T-cell (primary cell): ENCODE results near the gene STXBP5. TPM values are rescaled to one million over a fixed set of nuclear protein-coding genes. Genes with fewer than 3 reads are reported as not detected.

ENCODE experiments used
- ATAC-seq, 4 experiments: fragments of 200-7000 bp in 3 of 4; fragments of 150-1000 bp in 1 of 4; cut with Tn5 transposase; replicated peaks in 1 of 4; 1 replicate in 3 of 4; 2 replicates in 1 of 4; pipeline ENCODE4 v1.10.0; 2021; ENCODE audit warnings: moderate library complexity in 3 of 4, mild to moderate bottlenecking in 2 of 4, moderate number of reproducible peaks in 1 of 4
- CTCF ChIA-PET, 2 donors: fragments of 300-600 bp; sonication (Branson Sonifier 250); formaldehyde crosslinking; loops; one replicate each; lab custom pipeline; 2022; ENCODE audit warnings: antibody characterized with exemption in 2 of 2; lab: Charles Lee
- POLR2A ChIA-PET, 2 donors: fragments of 300-600 bp; sonication (Branson Sonifier 250); formaldehyde crosslinking; loops; one replicate each; lab custom pipeline; 2022; ENCODE audit warnings: antibody characterized with exemption in 2 of 2; lab: Charles Lee
- DNase-seq, 35 experiments: peaks; one replicate each; pipeline versions ENCODE4 v3.0.0 to v3.0.0-alpha.2; 2013 to 2023
- H3K27ac ChIP-seq: one replicate; pipeline ENCODE4 v1.5.1; 2013; ENCODE audit warnings: low read length
- H3K27me3 ChIP-seq, 2 experiments: replicated peaks in 1 of 2; 1 replicate in 1 of 2; 2 replicates in 1 of 2; pipeline versions ENCODE4 v1.6.1 to v1.7.0; 2013; ENCODE audit warnings: low read length in 1 of 2, mixed read lengths in 1 of 2; ENCODE audit not compliant: control insufficient read depth in 2 of 2, insufficient read depth in 2 of 2; ENCODE audit errors: extremely low read depth in 1 of 2
- H3K36me3 ChIP-seq, 2 donors: 1 replicate in 1 of 2; 2 replicates in 1 of 2; pipeline versions ENCODE4 v1.6.1 to v1.7.0; 2013; ENCODE audit warnings: low read length in 1 of 2; ENCODE audit not compliant: control insufficient read depth in 2 of 2, insufficient read depth in 1 of 2; ENCODE audit errors: extremely low read depth in 1 of 2
- H3K4me1 ChIP-seq, 2 experiments: 1 replicate in 1 of 2; 2 replicates in 1 of 2; pipeline versions ENCODE4 v1.6.1 to v1.7.0; 2013; ENCODE audit warnings: low read length in 2 of 2, mixed read lengths in 1 of 2; ENCODE audit not compliant: insufficient read depth in 2 of 2, control insufficient read depth in 1 of 2; ENCODE audit errors: extremely low read depth in 1 of 2
- H3K4me3 ChIP-seq, 2 donors: 1 replicate in 1 of 2; 2 replicates in 1 of 2; pipeline versions ENCODE4 v1.5.1 to v1.7.0; 2013; ENCODE audit warnings: mild to moderate bottlenecking in 2 of 2, low read length in 1 of 2, moderate library complexity in 1 of 2; ENCODE audit not compliant: control insufficient read depth in 1 of 2; ENCODE audit errors: extremely low read depth in 1 of 2
- H3K9me3 ChIP-seq: 2 replicates; pipeline ENCODE4 v1.7.0; 2013
- H3K27ac Mint-ChIP-seq, 2 donors: one replicate each; pipeline ENCODE4 v1.8.0; 2020 to 2021; ENCODE audit warnings: mild to moderate bottlenecking in 2 of 2, mixed read lengths in 2 of 2
- H3K27me3 Mint-ChIP-seq, 2 donors: one replicate each; pipeline ENCODE4 v1.8.0; 2021 to 2022; ENCODE audit warnings: mixed read lengths in 2 of 2
- H3K36me3 Mint-ChIP-seq: one replicate; pipeline ENCODE4 v1.8.0; 2021; ENCODE audit warnings: mixed read lengths
- H3K4me1 Mint-ChIP-seq, 3 donors: one replicate each; pipeline ENCODE4 v1.8.0; 2020 to 2022; ENCODE audit warnings: mixed read lengths in 3 of 3, mild to moderate bottlenecking in 1 of 3
- H3K4me3 Mint-ChIP-seq, 3 donors: one replicate each; pipeline ENCODE4 v1.8.0; 2020 to 2022; ENCODE audit warnings: mild to moderate bottlenecking in 3 of 3, mixed read lengths in 3 of 3, moderate library complexity in 3 of 3
- H3K9me3 Mint-ChIP-seq, 3 donors: one replicate each; pipeline ENCODE4 v1.8.0; 2020 to 2022; ENCODE audit warnings: mixed read lengths in 3 of 3
- WGBS: methylation state at CpG from one replicate; pipeline ENCODE4 v1.1.5; 2013; ENCODE audit warnings: missing lambda C conversion rate; ENCODE audit not compliant: insufficient coverage; 5-methylcytosine and 5-hydroxymethylcytosine counted together
- total RNA-seq, 35 experiments: library from RNA in 6 of 35; stranded (reverse) in 6 of 35; fragments of 120-200 nt in 1 of 35; gene quantifications; one replicate each; pipeline versions ENCODE4 v1.2.1 to v1.2.4 and lab custom pipeline; 2013 to 2026

Gene STXBP5
- total RNA-seq, 5 donors from 2014 or later (not counting 1 experiment from before 2014, with no cell fraction given): 24.1 to 35.4 (median 27.8) TPM

DNA sequence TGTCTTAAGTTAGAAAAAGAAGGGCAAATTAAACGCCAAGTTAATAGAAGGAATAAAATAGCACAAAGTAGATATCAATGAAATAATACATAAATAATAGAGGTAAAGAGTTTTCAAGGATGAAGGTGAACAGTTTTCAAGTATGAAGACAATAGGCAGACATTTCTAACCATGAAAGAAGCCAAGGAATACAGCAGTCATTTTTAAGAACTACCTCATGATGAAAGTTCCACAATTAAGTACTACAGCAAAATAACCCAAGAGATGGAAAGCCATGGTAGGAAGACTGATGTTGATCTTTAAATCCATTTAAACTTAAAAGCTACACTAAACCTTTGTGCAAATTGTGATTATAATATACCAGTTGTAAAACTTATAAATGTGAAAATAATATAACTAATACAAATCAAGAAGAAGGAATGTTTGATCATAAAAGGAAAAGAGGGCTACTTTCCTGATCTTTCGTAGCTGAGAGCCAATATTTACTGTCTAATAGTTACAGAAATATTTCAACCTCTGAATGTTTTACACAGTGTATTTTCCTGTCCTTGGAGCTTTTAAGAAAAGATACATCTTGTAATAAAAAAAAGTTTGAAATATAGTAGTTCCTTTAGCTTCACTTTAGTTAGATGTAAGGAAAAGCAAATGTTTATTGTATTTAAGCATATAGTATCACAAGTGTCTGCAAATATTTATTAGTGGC, 143.1 kb downstream of the STXBP5 start:
- ATAC-seq (no peak), DNase-seq (no peak)
- CTCF ChIA-PET: interaction anchor here in 1 of 2 donors (0.8 kb wide), 1 partner anchor 45 kb away, joined by 3 read pairs; no protein-coding TSS in a partner anchor
- Mint-ChIP-seq H3K4me1 (no peaks in the 10 kb centered on the region), H3K4me3 (no peak overlapping the region), H3K27me3 (no peaks in the 10 kb centered on the region), H3K9me3 (no peaks in the 10 kb centered on the region), H3K27ac (no peak overlapping the region), H3K36me3 (peaks cover 37% of the 10 kb centered on the region)
- H3K27ac ChIP-seq: no peak overlapping the region
- H3K27me3 ChIP-seq: no peaks in the 10 kb centered on the region
- no CpG with 5 or more reads among the region's 2 CpGs for WGBS
- peaks cover 0 to 7% of the 10 kb centered on the region in 2 donors for H3K36me3 ChIP-seq
- no peak overlapping the region for H3K4me3 ChIP-seq
- no peaks in the 10 kb centered on the region for H3K4me1 ChIP-seq
- no peaks in the 10 kb centered on the region for H3K9me3 ChIP-seq
- POLR2A ChIA-PET: interaction anchor here in 1 of 2 donors (1.1 kb wide), 1 partner anchor 10 kb away, joined by 5 read pairs; no protein-coding TSS in a partner anchor

DNA sequence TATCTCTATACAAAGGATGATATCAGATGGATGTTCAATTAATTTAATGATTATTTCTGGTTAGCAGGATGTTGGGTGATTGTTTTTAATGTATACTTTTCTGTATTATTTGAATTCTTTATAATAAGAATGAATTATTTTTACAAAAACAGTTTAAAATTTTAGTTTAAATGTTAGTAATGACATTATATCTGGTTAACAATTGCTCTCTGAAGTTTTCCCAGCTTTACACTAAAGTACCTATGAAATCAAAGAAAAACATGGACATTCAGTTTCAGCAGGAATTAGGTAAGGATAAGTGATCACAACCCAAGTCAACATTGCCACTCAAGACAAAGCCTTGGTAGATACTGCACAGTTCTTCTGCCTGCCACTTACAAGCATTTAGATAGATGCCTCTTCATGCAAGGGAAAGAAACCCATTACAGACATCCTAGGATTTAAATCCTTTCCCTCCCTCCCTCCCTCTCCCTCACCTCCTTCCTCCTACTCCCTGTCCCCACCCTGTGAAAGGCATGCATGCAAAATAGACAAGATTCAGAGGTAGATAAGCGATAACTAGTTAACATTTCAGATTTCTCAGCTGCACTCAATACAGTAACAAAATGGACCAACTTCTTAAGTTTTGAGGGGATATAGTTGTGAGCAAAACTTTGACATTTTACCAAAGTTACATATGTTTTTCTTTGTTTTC, 143.8 kb downstream of the STXBP5 start:
- POLR2A ChIA-PET: interaction anchor here in 1 of 2 donors (1.1 kb wide), 1 partner anchor 10 kb away, joined by 5 read pairs; no protein-coding TSS in a partner anchor
- Mint-ChIP-seq H3K27ac (no peak overlapping the region), H3K27me3 (no peaks in the 10 kb centered on the region), H3K36me3 (peaks cover 37% of the 10 kb centered on the region), H3K4me3 (no peak overlapping the region), H3K4me1 (no peaks in the 10 kb centered on the region), H3K9me3 (no peaks in the 10 kb centered on the region)
- CTCF ChIA-PET: interaction anchor here in 1 of 2 donors (0.8 kb wide), 1 partner anchor 44 kb away, joined by 3 read pairs; no protein-coding TSS in a partner anchor
- H3K4me3 ChIP-seq: no peak overlapping the region
- no peak for ATAC-seq
- H3K36me3 ChIP-seq: peaks cover 0 to 7% of the 10 kb centered on the region in 2 donors
- no CpG with 5 or more reads among the region's 1 CpG for WGBS
- H3K27me3 ChIP-seq: no peaks in the 10 kb centered on the region
- DNase-seq: no peak
- no peak overlapping the region for H3K27ac ChIP-seq
- no peaks in the 10 kb centered on the region for H3K4me1 ChIP-seq
- H3K9me3 ChIP-seq: no peaks in the 10 kb centered on the region

DNA sequence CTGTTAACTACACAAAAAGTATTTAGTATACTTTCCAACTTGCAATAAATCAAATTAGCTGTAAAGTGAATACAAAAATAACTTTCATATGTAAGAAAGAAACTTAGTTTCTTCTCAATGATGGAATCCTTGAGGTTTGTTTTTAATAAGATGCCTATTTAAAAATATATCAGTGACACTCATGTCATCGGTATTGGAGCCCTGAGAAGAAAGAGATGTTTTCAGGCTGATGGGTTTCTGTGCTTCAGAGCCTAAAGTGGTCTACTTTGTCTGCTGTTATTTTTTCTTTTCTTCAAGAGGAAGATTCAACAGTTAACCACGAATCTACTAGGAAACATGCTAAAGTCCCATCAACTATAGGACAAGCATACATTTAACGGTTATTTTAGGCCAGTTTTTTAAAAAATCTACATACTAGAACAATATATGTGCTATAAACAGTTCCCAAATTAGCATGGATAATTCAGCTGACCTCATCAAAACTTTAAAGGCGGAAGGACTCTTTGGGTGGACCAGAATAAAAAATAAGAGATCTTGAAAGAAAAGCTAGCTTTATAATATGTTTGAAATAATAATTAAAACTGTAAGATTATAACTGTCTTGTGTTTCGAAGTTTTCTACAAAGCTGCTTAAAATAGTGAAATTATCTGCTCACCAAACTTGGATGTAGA, 157.2 kb downstream of the STXBP5 start:
- Histone ChIP-seq H3K36me3 (peaks cover 3 to 29% of the 10 kb centered on the region in 2 donors), H3K27ac (no peak overlapping the region), H3K27me3 (no peaks in the 10 kb centered on the region), H3K9me3 (no peaks in the 10 kb centered on the region), H3K4me3 (no peak overlapping the region), H3K4me1 (no peaks in the 10 kb centered on the region)
- Mint-ChIP-seq H3K27ac (no peak overlapping the region), H3K4me3 (no peak overlapping the region), H3K4me1 (no peaks in the 10 kb centered on the region), H3K27me3 (no peaks in the 10 kb centered on the region), H3K36me3 (peaks cover 77% of the 10 kb centered on the region), H3K9me3 (peaks cover 0 to 8% (median 4%) of the 10 kb centered on the region in 3 donors)
- CTCF ChIA-PET: no interaction called here
- DNase-seq (no peak), ATAC-seq (no peak)
- POLR2A ChIA-PET: no interaction called here
- no CpG with 5 or more reads among the region's 5 CpGs for WGBS

DNA sequence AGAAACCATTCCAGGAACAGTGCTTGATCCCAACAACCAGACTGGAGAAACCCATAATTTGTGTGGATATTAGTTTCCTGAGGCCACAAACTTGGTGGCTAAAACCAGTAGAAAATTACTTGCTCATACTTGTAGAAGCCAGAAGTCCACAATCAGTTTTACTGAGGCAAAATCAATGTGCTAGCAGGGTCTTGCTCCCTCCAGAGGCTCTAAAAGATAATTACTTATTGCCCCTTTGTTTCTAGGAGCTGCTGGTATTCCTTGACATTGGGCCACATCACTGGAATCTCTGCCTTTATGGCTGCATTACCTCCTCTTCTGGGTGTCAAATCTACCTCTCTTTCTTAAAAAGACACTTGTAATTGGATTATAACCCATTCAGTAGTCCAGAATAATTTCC, 162.1 kb downstream of the STXBP5 start:
- CTCF ChIA-PET: no interaction called here
- H3K4me1 Mint-ChIP-seq: no peaks in the 10 kb centered on the region
- Histone ChIP-seq H3K27me3 (no peaks in the 10 kb centered on the region), H3K4me3 (no peak overlapping the region), H3K9me3 (no peaks in the 10 kb centered on the region), H3K4me1 (no peaks in the 10 kb centered on the region), H3K36me3 (peaks cover 3 to 23% of the 10 kb centered on the region in 2 donors), H3K27ac (no peak overlapping the region)
- H3K9me3 Mint-ChIP-seq: no peaks in the 10 kb centered on the region
- no peak for DNase-seq
- POLR2A ChIA-PET: no interaction called here
- no peak overlapping the region for H3K27ac Mint-ChIP-seq
- peaks cover 57% of the 10 kb centered on the region for H3K36me3 Mint-ChIP-seq
- ATAC-seq: no peak
- no peaks in the 10 kb centered on the region for H3K27me3 Mint-ChIP-seq
- no peak overlapping the region for H3K4me3 Mint-ChIP-seq

DNA sequence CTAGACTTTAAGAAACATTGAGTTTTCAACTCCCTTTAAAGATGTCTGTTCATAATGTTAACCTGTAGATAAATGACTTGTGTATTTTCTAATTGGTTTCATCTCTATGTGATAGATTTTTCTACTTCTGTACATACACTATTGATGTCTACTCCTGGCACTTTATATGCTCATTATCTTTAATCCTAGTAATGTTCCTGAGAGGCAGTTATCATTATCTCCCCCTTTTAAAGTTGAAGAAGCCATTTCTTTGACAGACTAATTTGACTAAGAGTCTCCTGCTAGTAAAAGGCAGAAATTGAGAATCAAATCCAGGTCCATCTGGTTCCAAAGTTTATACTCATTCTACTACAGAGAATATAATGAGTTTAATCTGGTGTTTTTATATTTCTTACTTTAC, 167.1 kb downstream of the STXBP5 start:
- no peak for DNase-seq
- ATAC-seq: no peak
- no peak overlapping the region for H3K27ac Mint-ChIP-seq
- Histone ChIP-seq H3K36me3 (peaks cover 0 to 5% of the 10 kb centered on the region in 2 donors), H3K27me3 (no peaks in the 10 kb centered on the region), H3K4me1 (no peaks in the 10 kb centered on the region), H3K27ac (no peak overlapping the region), H3K4me3 (no peak overlapping the region), H3K9me3 (no peaks in the 10 kb centered on the region)
- POLR2A ChIA-PET: no interaction called here
- H3K4me1 Mint-ChIP-seq: no peaks in the 10 kb centered on the region
- no peaks in the 10 kb centered on the region for H3K27me3 Mint-ChIP-seq
- H3K4me3 Mint-ChIP-seq: no peak overlapping the region
- CTCF ChIA-PET: no interaction called here
- H3K9me3 Mint-ChIP-seq: no peaks in the 10 kb centered on the region
- H3K36me3 Mint-ChIP-seq: peaks cover 39% of the 10 kb centered on the region

DNA sequence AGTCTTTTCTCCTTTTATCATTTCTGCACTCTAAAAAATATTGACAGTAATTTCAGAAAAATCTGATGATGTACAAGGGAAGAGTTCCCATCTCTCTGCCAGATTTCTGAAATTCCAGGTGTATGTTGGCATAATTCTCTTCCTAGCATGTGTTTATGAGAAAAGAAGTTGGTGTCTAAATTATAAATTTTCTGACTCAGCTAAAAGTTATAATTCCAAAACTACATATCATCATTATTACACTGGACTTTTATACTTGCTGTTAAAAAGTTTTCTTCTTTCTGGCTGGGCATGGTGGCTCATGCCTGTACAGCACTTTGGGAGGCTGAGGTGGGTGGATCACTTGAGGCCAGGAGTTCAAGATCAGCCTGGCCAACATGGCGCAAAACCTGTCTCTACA, 168.6 kb downstream of the STXBP5 start:
- ATAC-seq (no peak), DNase-seq (no peak)
- no peak overlapping the region for H3K4me3 ChIP-seq
- H3K27me3 ChIP-seq: no peaks in the 10 kb centered on the region
- no peak overlapping the region for H3K27ac ChIP-seq
- Mint-ChIP-seq H3K4me3 (no peak overlapping the region), H3K9me3 (no peaks in the 10 kb centered on the region), H3K4me1 (no peaks in the 10 kb centered on the region), H3K36me3 (peaks cover 37% of the 10 kb centered on the region), H3K27me3 (no peaks in the 10 kb centered on the region), H3K27ac (no peak overlapping the region)
- WGBS: 100% methylated on average over 1 of the region's 1 CpG
- H3K4me1 ChIP-seq: no peaks in the 10 kb centered on the region
- CTCF ChIA-PET: interaction anchor here in 1 of 2 donors (0.7 kb wide), 1 partner anchor 442 kb away, joined by 7 read pairs; no protein-coding TSS in a partner anchor
- POLR2A ChIA-PET: no interaction called here
- no peaks in the 10 kb centered on the region for H3K9me3 ChIP-seq
- H3K36me3 ChIP-seq: peaks cover 0 to 3% of the 10 kb centered on the region in 2 donors
